HEK293 (cell line): ENCODE measurements around the gene ANKRD6.

Source experiments
- CTCF ChIA-PET: fragments of 350-600 bp; formaldehyde crosslinking; extraction: SDS; loops from one replicate; lab custom pipeline; 2021; ENCODE audit warnings: antibody characterized with exemption; lab: Yijun Ruan, JAX
- POLR2A ChIA-PET: fragments of 300-600 bp; formaldehyde crosslinking; extraction: SDS; loops from one replicate; lab custom pipeline; 2020; ENCODE audit warnings: antibody characterized with exemption, inconsistent platforms; lab: Yijun Ruan, JAX
- H3K27ac ChIP-seq: fragments of 200-500 bp; sonication (Bioruptor generic); 2 replicates; pipeline ENCODE4 v1.5.1; 2014; ENCODE audit warnings: low read depth, low read length, control low read depth, inconsistent platforms; ENCODE audit errors: extremely low read depth
- H3K36me3 ChIP-seq, 2 experiments: fragments of 200-500 bp in 1 of 2; sonication (Bioruptor generic) in 1 of 2; 1 replicate in 1 of 2; 2 replicates in 1 of 2; pipeline ENCODE4 v1.5.1; 2014 to 2017; ENCODE audit warnings: inconsistent platforms in 2 of 2, low read length in 2 of 2; ENCODE audit not compliant: control insufficient read depth in 2 of 2, insufficient read depth in 1 of 2
- H3K4me1 ChIP-seq: fragments of 200-500 bp; sonication (Bioruptor generic); 2 replicates; pipeline ENCODE4 v1.5.1; 2014; ENCODE audit warnings: mild to moderate bottlenecking, low read length, inconsistent platforms; ENCODE audit not compliant: control insufficient read depth, insufficient read depth
- H3K4me3 ChIP-seq: 2 replicates; pipeline ENCODE4 v1.5.1; 2011; ENCODE audit warnings: low read depth, mild to moderate bottlenecking, control low read depth, low read length, moderate library complexity
- H3K9me3 ChIP-seq: fragments of 200-500 bp; sonication (Bioruptor generic); 2 replicates; pipeline ENCODE4 v1.5.1; 2014; ENCODE audit warnings: low read depth, low read length, inconsistent platforms; ENCODE audit not compliant: control insufficient read depth, insufficient read depth
- TRIM28 ChIP-seq: IDR thresholded peaks from 2 replicates; pipeline ENCODE4 v1.6.1; 2011; ENCODE audit warnings: low read length, control low read depth, borderline replicate concordance
- ZBTB17 ChIP-seq: fragments of 450-650 bp; formaldehyde crosslinking; IDR thresholded peaks from 2 replicates; pipeline ENCODE4 v1.5.1; 2016; ENCODE audit warnings: missing biosample characterization, missing genetic modification characterization
- ZFP69B ChIP-seq: fragments of 450-650 bp; formaldehyde crosslinking; IDR thresholded peaks from 2 replicates; pipeline ENCODE4 v1.5.1; 2016; ENCODE audit warnings: missing biosample characterization, missing genetic modification characterization
- ZNF184 ChIP-seq: fragments of 450-650 bp; IDR thresholded peaks from 2 replicates; pipeline ENCODE4 v1.5.1; 2018; ENCODE audit warnings: missing biosample characterization, mild to moderate bottlenecking, missing genetic modification characterization
- ZNF223 ChIP-seq: fragments of 450-650 bp; formaldehyde crosslinking; IDR thresholded peaks from 2 replicates; pipeline ENCODE4 v1.5.1; 2016; ENCODE audit warnings: missing biosample characterization, missing genetic modification characterization
- ZNF366 ChIP-seq: fragments of 450-650 bp; formaldehyde crosslinking; conservative IDR thresholded peaks from 2 replicates; pipeline ENCODE4 v1.5.1; 2016; ENCODE audit warnings: missing biosample characterization, missing genetic modification characterization
- ZNF433 ChIP-seq: fragments of 450-650 bp; formaldehyde crosslinking; IDR thresholded peaks from 2 replicates; pipeline ENCODE4 v1.5.1; 2016; ENCODE audit warnings: missing biosample characterization, missing genetic modification characterization, low read depth
- ZNF549 ChIP-seq: fragments of 450-650 bp; IDR thresholded peaks from 2 replicates; pipeline ENCODE4 v1.5.1; 2018; ENCODE audit warnings: missing biosample characterization, missing genetic modification characterization, mild to moderate bottlenecking, inconsistent platforms, moderate library complexity
- ZNF654 ChIP-seq: fragments of 450-650 bp; formaldehyde crosslinking; IDR thresholded peaks from 2 replicates; pipeline ENCODE4 v1.5.1; 2016; ENCODE audit warnings: low read depth, missing biosample characterization, missing genetic modification characterization
- TF ChIP-seq, protein P1 (sequence below): fragments of 450-650 bp; formaldehyde crosslinking; IDR thresholded peaks from 2 replicates; pipeline ENCODE4 v1.5.1; 2016; ENCODE audit warnings: missing biosample characterization, missing genetic modification characterization
- TF ChIP-seq, protein P2 (sequence below): fragments of 450-650 bp; formaldehyde crosslinking; IDR thresholded peaks from 2 replicates; pipeline ENCODE4 v1.5.1; 2016; ENCODE audit warnings: missing biosample characterization, missing genetic modification characterization
- TF ChIP-seq, protein P3 (sequence below): fragments of 450-650 bp; formaldehyde crosslinking; optimal IDR thresholded peaks from 2 replicates; pipeline ENCODE3; 2016; ENCODE audit warnings: missing biosample characterization, mild to moderate bottlenecking, missing genetic modification characterization
- TF ChIP-seq, protein P4 (sequence below): fragments of 450-650 bp; formaldehyde crosslinking; IDR thresholded peaks from 2 replicates; pipeline ENCODE4 v1.5.1; 2017; ENCODE audit warnings: missing biosample characterization, missing genetic modification characterization

Gene ANKRD6

DNA sequence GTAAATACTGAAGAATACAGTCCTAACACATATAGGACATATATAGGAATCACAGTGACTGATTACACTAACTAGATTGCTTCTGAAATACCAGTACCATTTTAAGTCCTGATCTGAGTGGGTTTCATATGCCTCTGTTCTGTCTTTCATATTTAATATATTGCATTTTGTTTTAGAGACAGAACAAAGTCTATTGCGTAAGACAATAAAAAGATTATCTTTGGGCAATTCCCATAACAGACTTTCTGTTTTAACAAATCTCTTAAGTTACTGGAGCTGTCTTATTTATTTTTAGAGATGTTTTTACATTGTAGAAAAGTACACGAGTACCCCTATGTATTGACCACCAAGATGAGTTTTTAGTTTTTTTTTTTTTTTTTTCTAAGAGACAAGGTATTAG is 29.6 kb downstream of the ANKRD6 start:
- POLR2A ChIA-PET: no interaction called here
- TF ChIP-seq, protein P1, sequence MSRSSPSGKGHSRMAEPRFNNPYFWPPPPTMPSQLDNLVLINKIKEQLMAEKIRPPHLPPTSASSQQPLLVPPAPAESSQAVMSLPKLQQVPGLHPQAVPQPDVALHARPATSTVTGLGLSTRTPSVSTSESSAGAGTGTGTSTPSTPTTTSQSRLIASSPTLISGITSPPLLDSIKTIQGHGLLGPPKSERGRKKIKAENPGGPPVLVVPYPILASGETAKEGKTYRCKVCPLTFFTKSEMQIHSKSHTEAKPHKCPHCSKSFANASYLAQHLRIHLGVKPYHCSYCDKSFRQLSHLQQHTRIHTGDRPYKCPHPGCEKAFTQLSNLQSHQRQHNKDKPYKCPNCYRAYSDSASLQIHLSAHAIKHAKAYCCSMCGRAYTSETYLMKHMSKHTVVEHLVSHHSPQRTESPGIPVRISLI (tag by site-specific recombination): 0 out of 2 replicates have a peak, but pooled peaks have one; percentile 20
- TF ChIP-seq ZNF223 (tag by site-specific recombination) (no peak), TRIM28 (no peak), ZFP69B (tag by site-specific recombination) (no peak), ZNF549 (tag by site-specific recombination) (no peak), ZNF184 (tag by site-specific recombination) (no peak)
- TF ChIP-seq, protein P2, sequence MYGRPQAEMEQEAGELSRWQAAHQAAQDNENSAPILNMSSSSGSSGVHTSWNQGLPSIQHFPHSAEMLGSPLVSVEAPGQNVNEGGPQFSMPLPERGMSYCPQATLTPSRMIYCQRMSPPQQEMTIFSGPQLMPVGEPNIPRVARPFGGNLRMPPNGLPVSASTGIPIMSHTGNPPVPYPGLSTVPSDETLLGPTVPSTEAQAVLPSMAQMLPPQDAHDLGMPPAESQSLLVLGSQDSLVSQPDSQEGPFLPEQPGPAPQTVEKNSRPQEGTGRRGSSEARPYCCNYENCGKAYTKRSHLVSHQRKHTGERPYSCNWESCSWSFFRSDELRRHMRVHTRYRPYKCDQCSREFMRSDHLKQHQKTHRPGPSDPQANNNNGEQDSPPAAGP (tag by site-specific recombination): no peak
- TF ChIP-seq, all 188 proteins: peak for 1
- no peak overlapping the region for H3K4me3 ChIP-seq
- H3K36me3 ChIP-seq: no peaks in the 10 kb centered on the region
- no peak overlapping the region for H3K27ac ChIP-seq
- H3K4me1 ChIP-seq: no peaks in the 10 kb centered on the region
- H3K9me3 ChIP-seq: no peaks in the 10 kb centered on the region
- CTCF ChIA-PET: interaction anchor here (0.6 kb wide), 3 partner anchors 32 to 123 kb away, joined by 3 read pairs; no protein-coding TSS in a partner anchor

DNA sequence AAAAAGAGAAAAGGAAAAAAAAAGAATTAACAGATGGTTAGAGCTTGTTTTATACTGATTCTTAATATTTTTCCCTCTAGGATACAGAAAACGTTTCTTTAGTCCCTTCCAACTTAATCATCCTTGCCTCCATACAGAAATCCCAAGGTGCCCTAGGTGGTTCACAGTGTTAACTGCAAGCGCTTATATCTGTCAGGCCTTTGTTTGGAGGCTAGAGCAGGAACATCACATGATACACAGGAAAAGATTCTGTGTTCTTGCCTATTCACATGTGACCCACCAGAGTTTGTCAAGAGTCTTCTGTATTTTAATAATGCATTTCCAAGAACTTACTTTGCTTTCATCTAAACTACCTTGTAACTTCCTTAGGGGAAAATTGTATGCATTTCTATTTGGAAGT is 31.3 kb downstream of the ANKRD6 start:
- Histone ChIP-seq H3K4me3 (no peak overlapping the region), H3K27ac (no peak overlapping the region), H3K36me3 (no peaks in the 10 kb centered on the region), H3K9me3 (no peaks in the 10 kb centered on the region), H3K4me1 (peaks cover 12% of the 10 kb centered on the region)
- ChIA-PET CTCF (interaction anchor here (0.6 to 1.2 kb wide), 5 partner anchors 14 to 334 kb away, joined by 3 to 5 read pairs (median 3); no protein-coding TSS in a partner anchor), POLR2A (no interaction called here)
- TF ChIP-seq ZBTB17 (tag by site-specific recombination) (0 out of 2 replicates have a peak, but pooled peaks have one; percentile 17), ZNF433 (tag by site-specific recombination) (no peak), ZNF654 (tag by site-specific recombination) (no peak)
- TF ChIP-seq, protein P3, sequence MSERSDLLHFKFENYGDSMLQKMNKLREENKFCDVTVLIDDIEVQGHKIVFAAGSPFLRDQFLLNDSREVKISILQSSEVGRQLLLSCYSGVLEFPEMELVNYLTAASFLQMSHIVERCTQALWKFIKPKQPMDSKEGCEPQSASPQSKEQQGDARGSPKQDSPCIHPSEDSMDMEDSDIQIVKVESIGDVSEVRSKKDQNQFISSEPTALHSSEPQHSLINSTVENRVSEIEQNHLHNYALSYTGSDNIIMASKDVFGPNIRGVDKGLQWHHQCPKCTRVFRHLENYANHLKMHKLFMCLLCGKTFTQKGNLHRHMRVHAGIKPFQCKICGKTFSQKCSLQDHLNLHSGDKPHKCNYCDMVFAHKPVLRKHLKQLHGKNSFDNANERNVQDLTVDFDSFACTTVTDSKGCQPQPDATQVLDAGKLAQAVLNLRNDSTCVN (tag by site-specific recombination): no peak

DNA sequence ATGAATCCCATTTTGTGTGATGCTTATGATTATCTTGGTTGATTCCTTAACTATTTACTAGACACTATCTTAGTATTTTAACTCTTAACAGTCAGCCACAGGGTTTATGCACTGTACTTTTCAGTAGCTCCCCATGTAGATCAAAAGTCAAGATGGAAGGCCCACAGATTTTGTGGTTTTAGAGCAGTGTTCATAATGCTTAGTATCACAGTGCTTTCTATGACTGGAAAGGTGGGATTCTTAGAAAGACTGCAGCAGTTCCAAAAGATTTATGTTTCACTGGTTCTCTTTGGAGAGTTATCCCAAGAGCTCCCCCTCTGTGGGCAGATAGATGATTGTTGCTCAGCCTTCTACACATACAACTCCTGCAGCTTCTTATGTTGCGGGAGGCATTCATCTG is 34.5 kb downstream of the ANKRD6 start:
- Histone ChIP-seq H3K36me3 (no peaks in the 10 kb centered on the region), H3K27ac (no peak overlapping the region), H3K4me3 (no peak overlapping the region), H3K9me3 (no peaks in the 10 kb centered on the region), H3K4me1 (peaks cover 17% of the 10 kb centered on the region)
- no peak for TF ChIP-seq ZNF366 (tag by site-specific recombination)
- TF ChIP-seq, protein P4, sequence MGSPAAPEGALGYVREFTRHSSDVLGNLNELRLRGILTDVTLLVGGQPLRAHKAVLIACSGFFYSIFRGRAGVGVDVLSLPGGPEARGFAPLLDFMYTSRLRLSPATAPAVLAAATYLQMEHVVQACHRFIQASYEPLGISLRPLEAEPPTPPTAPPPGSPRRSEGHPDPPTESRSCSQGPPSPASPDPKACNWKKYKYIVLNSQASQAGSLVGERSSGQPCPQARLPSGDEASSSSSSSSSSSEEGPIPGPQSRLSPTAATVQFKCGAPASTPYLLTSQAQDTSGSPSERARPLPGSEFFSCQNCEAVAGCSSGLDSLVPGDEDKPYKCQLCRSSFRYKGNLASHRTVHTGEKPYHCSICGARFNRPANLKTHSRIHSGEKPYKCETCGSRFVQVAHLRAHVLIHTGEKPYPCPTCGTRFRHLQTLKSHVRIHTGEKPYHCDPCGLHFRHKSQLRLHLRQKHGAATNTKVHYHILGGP (tag by site-specific recombination): peak; percentile 97
- ChIA-PET CTCF (interaction anchor here (0.6 to 1.4 kb wide), 5 partner anchors 35 to 189 kb away, joined by 3 to 4 read pairs (median 3); no protein-coding TSS in a partner anchor), POLR2A (interaction anchor here (1.4 kb wide), 1 partner anchor 33 kb away, joined by 3 read pairs; no protein-coding TSS in a partner anchor)
